Astrocyte (in vitro differentiated cells and primary cell): ENCODE measurements around the gene PDSS2. TPM values are rescaled to one million over a fixed set of nuclear protein-coding genes. Genes with fewer than 3 reads are reported as not detected.

Experiments
- DNase-seq: peaks from one replicate; pipeline ENCODE4 v3.0.0-alpha.2; 2010; ENCODE audit warnings: low read depth
- FAIRE-seq: peaks from 2 replicates; lab custom pipeline; 2011; peaks lifted over from hg19 to GRCh38; lab: Jason Lieb, UNC
- H2AFZ ChIP-seq: 2 replicates; pipeline ENCODE4 v1.6.0; 2012; ENCODE audit warnings: low read depth, low read length, inconsistent platforms
- H3K27ac ChIP-seq: 2 replicates; pipeline ENCODE4 v1.5.1; 2011; ENCODE audit warnings: low read depth, low read length, inconsistent platforms
- H3K27me3 ChIP-seq: 2 replicates; pipeline ENCODE4 v1.6.0; 2011; ENCODE audit warnings: low read length, inconsistent platforms; ENCODE audit not compliant: insufficient read depth
- H3K36me3 ChIP-seq: 2 replicates; pipeline ENCODE4 v1.5.1; 2011; ENCODE audit warnings: low read length, inconsistent platforms; ENCODE audit not compliant: insufficient read depth
- H3K4me1 ChIP-seq: 2 replicates; pipeline ENCODE4 v1.5.1; 2011; ENCODE audit warnings: low read length, inconsistent platforms; ENCODE audit not compliant: insufficient read depth
- H3K4me2 ChIP-seq: 2 replicates; pipeline ENCODE4 v1.6.0; 2012; ENCODE audit warnings: low read length, inconsistent platforms
- H3K4me3 ChIP-seq: 2 replicates; pipeline ENCODE4 v1.5.1; 2011; ENCODE audit warnings: low read depth, mild to moderate bottlenecking, low read length, inconsistent platforms; ENCODE audit not compliant: insufficient read depth
- H3K79me2 ChIP-seq: 2 replicates; pipeline ENCODE4 v1.6.0; 2012; ENCODE audit warnings: mild to moderate bottlenecking, low read length, inconsistent platforms; ENCODE audit not compliant: insufficient read depth
- H3K9ac ChIP-seq: 2 replicates; pipeline ENCODE4 v1.6.0; 2012; ENCODE audit warnings: mild to moderate bottlenecking, low read length, inconsistent platforms
- H3K9me3 ChIP-seq: 2 replicates; pipeline ENCODE4 v1.5.1; 2012; ENCODE audit warnings: low read depth, mild to moderate bottlenecking, low read length, inconsistent platforms; ENCODE audit not compliant: insufficient read depth
- H4K20me1 ChIP-seq: 2 replicates; pipeline ENCODE4 v1.6.0; 2012; ENCODE audit warnings: low read length, inconsistent platforms; ENCODE audit not compliant: insufficient read depth
- H3K27ac Mint-ChIP-seq: one replicate; pipeline ENCODE4 v1.8.0; 2021; ENCODE audit warnings: mild to moderate bottlenecking, mixed read lengths; ENCODE audit not compliant: unreplicated experiment
- H3K27me3 Mint-ChIP-seq: one replicate; pipeline ENCODE4 v1.8.0; 2021; ENCODE audit warnings: low read depth, mixed read lengths; ENCODE audit not compliant: unreplicated experiment
- H3K36me3 Mint-ChIP-seq: one replicate; pipeline ENCODE4 v1.8.0; 2021; ENCODE audit warnings: low read depth, mixed read lengths; ENCODE audit not compliant: unreplicated experiment
- H3K4me1 Mint-ChIP-seq: one replicate; pipeline ENCODE4 v1.8.0; 2021; ENCODE audit warnings: low read depth, mixed read lengths; ENCODE audit not compliant: unreplicated experiment
- H3K4me3 Mint-ChIP-seq: one replicate; pipeline ENCODE4 v1.8.0; 2021; ENCODE audit warnings: mild to moderate bottlenecking, moderate library complexity, mixed read lengths; ENCODE audit not compliant: unreplicated experiment
- H3K9me3 Mint-ChIP-seq: one replicate; pipeline ENCODE4 v1.8.0; 2021; ENCODE audit warnings: mild to moderate bottlenecking, mixed read lengths; ENCODE audit not compliant: unreplicated experiment
- CTCF ChIP-seq: IDR thresholded peaks from 2 replicates; pipeline ENCODE4 v1.5.1; 2011; ENCODE audit warnings: low read depth, mild to moderate bottlenecking, inconsistent platforms, low read length, moderate library complexity; ENCODE audit not compliant: insufficient read depth
- EZH2 ChIP-seq: IDR thresholded peaks from 2 replicates; pipeline ENCODE4 v1.6.1; 2012; ENCODE audit warnings: mild to moderate bottlenecking, low read length, inconsistent platforms; ENCODE audit not compliant: insufficient read depth
- total RNA-seq: library from RNA; stranded (reverse); gene quantifications from 2 replicates; pipeline ENCODE4 v1.2.1, GENCODE V29; 2021

Gene PDSS2
- total RNA-seq, 1 donor from 2014 or later = 7.7 TPM

- H3K36me3 Mint-ChIP-seq = no peaks in the 10 kb centered on the region
- H3K36me3 ChIP-seq = no peaks in the 10 kb centered on the region
- no peak overlapping the region for H3K4me3 ChIP-seq
- H3K27me3 Mint-ChIP-seq = no peaks in the 10 kb centered on the region
- H3K4me3 Mint-ChIP-seq = no peak overlapping the region
- no peaks in the 10 kb centered on the region for H3K9me3 ChIP-seq
- no peaks in the 10 kb centered on the region for H3K9me3 Mint-ChIP-seq
- H3K4me1 ChIP-seq = no peaks in the 10 kb centered on the region
- no peak for FAIRE-seq
- no peak overlapping the region for H2AFZ ChIP-seq
- no peaks in the 10 kb centered on the region for H3K27me3 ChIP-seq
- H3K4me1 Mint-ChIP-seq = peaks cover 2% of the 10 kb centered on the region
- no peak overlapping the region for H3K4me2 ChIP-seq
- TF ChIP-seq CTCF = no peak
- no peak for TF ChIP-seq EZH2
- no peaks in the 10 kb centered on the region for H4K20me1 ChIP-seq
- no peaks in the 10 kb centered on the region for H3K79me2 ChIP-seq
- no peak overlapping the region for H3K9ac ChIP-seq
- no peak for DNase-seq
- H3K27ac Mint-ChIP-seq = no peak overlapping the region
- no peak overlapping the region for H3K27ac ChIP-seq
Observed at GRCh38 chr6:107344981-107345380, 114.4 kb downstream of the PDSS2 start.

- Mint-ChIP-seq H3K27ac (no peak overlapping the region), H3K36me3 (no peaks in the 10 kb centered on the region), H3K9me3 (no peaks in the 10 kb centered on the region), H3K4me1 (peaks cover 2% of the 10 kb centered on the region), H3K27me3 (no peaks in the 10 kb centered on the region), H3K4me3 (no peak overlapping the region)
- no peak for FAIRE-seq
- Histone ChIP-seq H3K4me3 (no peak overlapping the region), H3K27ac (no peak overlapping the region), H3K9ac (no peak overlapping the region), H3K9me3 (no peaks in the 10 kb centered on the region), H2AFZ (no peak overlapping the region), H4K20me1 (no peaks in the 10 kb centered on the region), H3K4me1 (no peaks in the 10 kb centered on the region), H3K4me2 (no peak overlapping the region), H3K36me3 (no peaks in the 10 kb centered on the region), H3K27me3 (no peaks in the 10 kb centered on the region), H3K79me2 (no peaks in the 10 kb centered on the region)
- TF ChIP-seq EZH2 (no peak), CTCF (no peak)
- no peak for DNase-seq
Observed at GRCh38 chr6:107344383-107344782, 115.0 kb downstream of the PDSS2 start.

DNA sequence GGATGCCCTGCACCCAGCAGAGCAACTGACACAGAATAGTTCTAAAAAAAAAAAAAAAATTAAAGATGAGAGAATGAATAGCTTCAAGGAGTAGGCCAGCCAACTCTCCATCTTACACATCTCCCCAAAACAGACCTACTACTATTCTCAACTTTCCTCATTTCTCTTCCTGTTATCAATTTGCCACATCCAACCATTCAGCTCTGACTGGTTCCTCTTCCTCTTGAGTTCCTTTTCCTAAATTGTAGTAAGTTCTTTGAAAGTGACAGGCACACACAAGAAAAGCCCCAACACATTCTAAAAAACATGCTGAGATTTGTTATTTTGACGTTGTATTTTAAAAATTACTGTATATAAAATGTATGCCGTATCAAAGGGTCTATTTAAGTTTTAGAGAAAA is 117.2 kb downstream of the PDSS2 start:
- FAIRE-seq = no peak
- no peak overlapping the region for H3K9ac ChIP-seq

More for the DNA sequence above, 117.2 kb downstream of the PDSS2 start:
- Histone ChIP-seq H3K79me2 (no peaks in the 10 kb centered on the region), H3K4me3 (no peak overlapping the region), H2AFZ (no peak overlapping the region), H3K4me1 (peaks cover under 1% of the 10 kb centered on the region), H3K36me3 (no peaks in the 10 kb centered on the region), H3K27ac (no peak overlapping the region), H3K4me2 (no peak overlapping the region), H4K20me1 (no peaks in the 10 kb centered on the region), H3K27me3 (no peaks in the 10 kb centered on the region), H3K9me3 (no peaks in the 10 kb centered on the region)
- Mint-ChIP-seq H3K27ac (no peak overlapping the region), H3K9me3 (no peaks in the 10 kb centered on the region), H3K4me1 (no peaks in the 10 kb centered on the region), H3K27me3 (no peaks in the 10 kb centered on the region), H3K4me3 (no peak overlapping the region), H3K36me3 (no peaks in the 10 kb centered on the region)
- DNase-seq = no peak
- TF ChIP-seq EZH2 (no peak), CTCF (no peak)
